ENCODE data around the gene ALDH6A1.
"Not testable (repeated sequence)": the region's sequence is repeated elsewhere in the genome, so short reads cannot be mapped to it uniquely, and the experiment has no call there.

Gene ALDH6A1

DNA sequence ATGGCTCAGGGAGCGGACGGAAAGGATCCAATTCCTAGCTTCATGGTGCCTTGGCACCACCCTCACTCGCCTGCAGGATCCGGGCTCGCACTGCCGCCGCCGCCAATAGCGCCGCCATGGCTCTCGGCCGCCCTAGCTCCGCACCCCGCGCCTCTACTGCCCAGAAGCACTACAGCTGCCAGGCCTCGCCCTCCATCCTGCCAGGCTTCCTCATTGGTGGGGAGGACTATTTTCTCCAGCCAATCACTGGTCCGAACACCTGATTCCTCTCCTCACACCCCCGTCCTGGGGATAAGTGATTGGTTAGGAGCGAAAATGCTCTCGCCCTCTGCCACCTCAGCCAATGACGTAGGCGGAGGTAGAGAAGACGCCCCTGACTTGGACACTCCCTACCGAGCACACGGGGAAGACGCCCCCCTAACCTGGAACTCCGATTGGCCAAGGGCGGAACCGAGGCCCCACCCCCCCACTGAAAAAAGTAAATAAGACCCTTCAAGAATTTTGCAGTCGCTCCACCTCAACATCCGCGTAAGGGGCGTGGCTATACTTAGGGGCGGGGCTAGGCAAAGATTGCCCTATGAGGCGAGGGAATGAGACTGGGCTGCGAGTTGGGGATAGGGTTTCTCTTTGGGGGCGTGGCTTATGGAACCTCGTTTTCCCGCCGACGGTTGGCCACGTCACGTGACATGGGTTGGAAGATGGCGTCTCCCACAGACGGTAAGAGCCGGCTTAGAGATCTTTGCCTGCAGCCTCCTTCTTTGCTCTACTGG, at the start of gene ALDH6A1, which contains the start of gene LIN52:
Gene ALDH6A1, minus strand, starts transcription at position 177 of the 770 bp plus-strand sequence. Its CDS starts 59 bp downstream, at position 118.
Gene LIN52, plus strand, starts transcription at position 680 of the 770 bp plus-strand sequence. Its CDS starts 19 bp downstream, at position 699.
- peak; percentile 99 to 100 for DNase-seq

DNA sequence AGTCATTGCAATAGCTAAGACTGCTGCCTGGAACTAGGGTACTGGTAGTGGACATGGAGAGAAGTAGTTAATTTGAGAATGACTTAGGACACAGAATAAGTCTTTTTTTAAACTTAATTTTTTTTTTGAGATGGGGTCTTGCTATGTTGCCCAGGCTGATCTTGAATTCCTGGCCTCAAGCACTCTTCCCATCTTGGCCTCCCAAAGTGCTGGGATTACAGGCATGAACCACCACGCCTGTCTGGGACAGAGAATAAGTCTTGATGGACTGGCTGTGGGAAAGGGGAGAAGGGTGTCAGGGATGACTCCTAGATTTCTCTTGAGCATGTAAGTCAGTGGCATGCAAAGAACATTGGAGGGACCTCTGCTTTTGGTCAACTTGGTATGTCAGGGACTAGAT, 43.4 kb upstream of the ALDH6A1 start:
- DNase-seq, result no peak

DNA sequence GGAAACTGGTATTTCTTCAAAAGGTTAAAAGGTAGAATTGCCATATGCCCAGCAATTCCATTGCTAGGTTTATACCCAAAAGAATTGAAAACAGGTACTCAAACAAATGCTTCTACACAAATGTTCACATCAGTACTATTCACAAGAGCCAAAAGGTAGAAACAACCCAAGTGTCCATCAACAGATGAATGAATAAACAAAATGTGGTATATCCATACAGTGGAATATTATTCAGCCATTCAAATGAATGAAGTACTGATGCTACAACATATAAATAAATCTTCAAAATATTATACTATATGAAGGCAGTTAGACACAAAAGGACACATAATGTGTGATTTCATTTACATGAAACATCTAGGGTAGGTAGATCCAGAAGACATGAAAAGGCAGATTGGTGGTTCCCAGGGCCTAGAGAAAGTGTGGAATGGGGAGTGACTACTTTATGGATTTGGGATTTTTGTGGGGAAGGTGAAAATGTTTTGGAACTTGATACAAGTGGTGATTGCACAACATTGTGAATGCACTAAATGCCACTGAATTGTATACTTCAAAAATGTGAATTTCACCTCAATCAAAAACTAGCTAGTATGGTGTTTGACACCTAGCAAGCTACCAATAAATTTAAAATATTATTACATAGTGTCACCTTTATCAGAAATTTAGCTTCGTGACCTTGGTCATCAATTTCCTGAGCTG, 42.2 kb upstream of the ALDH6A1 start:
- DNase-seq, result no peak

DNA sequence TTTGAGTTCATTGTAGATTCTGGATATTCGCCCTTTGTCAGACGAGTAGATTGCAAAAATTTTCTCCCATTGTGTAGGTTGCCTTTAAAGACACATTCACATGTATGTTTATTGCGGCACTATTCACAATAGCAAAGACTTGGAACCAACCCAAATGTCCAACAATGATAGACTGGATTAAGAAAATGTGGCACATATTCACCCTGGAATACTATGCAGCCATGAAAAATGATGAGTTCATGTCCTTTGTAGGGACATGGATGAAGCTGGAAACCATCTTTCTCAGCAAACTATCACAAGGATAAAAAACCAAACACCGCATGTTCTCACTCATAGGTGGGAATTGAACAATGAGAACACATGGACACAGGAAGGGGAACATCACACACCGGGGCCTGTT, 41.2 kb upstream of the ALDH6A1 start:
- DNase-seq, result not testable (repeated sequence)

DNA sequence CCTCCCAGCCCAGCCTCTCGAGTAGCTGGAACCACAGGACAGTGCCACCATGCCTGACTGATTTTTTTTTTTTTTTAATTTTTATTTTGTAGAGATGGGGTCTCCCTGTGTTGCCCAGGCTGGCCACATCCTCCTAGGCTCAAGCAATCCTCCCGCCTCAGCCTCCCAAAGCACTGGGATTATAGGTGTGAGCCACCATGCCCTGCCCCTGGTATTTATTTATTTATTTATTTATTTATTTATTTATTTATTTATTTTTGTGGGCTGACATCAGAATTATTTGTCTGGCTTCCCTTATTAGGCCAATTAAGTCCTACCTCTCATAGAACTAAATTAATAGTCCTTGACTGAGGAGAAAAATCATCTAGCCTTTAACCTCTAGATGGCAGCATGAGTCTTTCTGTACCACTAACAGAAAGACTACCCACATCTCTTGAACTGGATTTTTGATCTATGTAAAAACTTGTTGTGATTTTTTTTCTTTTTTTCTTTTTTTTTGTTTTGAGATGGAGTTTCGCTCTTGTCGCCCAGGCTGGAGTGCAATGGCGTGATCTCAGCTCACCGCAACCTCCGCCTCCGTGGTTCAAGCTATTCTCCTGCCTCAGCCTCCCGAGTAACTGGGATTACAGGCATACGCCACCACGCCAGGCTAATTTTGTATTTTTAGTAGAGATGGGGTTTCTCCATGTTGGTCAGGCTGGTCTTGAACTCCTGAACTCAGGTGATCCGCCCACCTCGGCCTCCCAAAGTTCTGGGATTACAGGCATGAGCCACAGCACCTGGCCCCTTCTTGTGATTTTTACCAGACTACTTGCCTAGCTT, 27.4 kb upstream of the ALDH6A1 start:
- peak in 1 of 2 experiments; percentile 43 for DNase-seq

DNA sequence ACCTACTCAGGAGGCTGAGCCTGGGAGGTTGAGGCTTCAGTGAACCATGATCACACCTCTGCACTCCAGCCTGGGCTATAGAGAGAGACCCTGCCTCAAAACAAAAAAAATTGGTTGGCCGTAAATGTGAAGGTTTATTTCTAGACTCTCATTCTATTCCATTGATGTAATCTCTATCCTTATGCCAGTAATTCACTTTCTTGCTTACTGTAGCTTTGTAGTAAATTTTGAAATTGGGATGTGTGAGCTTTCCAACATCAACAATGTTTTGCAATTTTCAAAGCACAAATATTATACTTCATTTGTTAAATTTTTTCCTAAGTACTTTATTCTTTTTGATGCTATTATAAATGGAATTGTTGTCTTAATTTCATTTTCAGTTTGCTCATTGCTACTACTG, 25.1 kb upstream of the ALDH6A1 start:
- no peak for DNase-seq

DNA sequence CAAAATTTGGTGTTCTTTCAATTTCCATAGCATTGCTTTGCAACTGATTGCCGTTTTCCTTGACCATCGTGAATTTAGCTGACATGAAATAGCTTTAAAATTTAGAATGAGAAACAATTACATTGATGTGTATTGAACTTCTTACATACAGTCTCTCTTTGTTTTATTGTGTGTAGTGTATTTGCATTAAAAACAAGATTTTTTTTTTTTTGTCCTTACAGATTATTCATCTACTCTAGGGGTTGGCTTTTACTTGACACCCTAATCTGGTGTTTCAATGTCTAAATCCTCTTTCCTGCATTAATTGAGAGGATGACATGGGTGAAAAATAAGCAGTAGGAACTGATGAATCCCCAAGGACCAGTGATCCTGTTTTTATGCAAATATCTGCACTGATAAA, 21.1 kb upstream of the ALDH6A1 start:
- DNase-seq, result no peak

DNA sequence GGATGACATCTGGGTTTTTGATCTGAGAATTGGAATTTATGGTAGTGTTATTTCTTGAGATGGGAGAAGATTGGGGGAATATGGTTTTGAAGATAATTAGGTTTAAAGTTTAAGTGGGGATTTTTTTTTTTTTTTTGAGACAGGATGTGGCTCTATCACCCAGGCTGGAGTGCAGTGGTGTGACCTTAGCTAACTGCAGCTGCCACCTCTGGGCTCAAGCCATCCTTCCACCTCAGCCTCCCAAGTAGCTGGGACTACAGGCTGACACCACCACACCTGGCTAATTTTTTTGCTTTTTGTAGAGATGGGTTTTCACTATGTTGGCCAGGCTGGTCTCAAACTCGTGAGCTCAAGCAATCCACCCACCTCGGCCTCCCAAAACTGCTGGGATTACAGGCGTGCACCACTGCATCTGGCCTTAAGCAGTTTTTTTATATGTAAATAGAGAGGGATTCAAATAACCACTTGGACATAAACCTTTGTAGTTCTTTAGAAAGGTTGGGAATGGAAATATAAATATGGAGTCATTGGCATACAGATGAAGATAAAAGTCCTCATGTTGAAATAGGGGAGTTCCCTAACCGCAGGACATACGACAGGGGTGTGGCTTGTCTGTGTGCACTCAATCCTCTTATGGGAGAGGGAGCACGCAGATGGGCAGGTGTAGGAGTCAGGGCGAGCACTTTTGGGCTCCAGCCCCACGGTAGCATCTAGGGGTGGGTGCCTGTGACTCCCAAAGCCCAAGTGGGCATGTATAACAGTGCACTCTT, 5.2 kb upstream of the ALDH6A1 start:
- DNase-seq, result no peak

DNA sequence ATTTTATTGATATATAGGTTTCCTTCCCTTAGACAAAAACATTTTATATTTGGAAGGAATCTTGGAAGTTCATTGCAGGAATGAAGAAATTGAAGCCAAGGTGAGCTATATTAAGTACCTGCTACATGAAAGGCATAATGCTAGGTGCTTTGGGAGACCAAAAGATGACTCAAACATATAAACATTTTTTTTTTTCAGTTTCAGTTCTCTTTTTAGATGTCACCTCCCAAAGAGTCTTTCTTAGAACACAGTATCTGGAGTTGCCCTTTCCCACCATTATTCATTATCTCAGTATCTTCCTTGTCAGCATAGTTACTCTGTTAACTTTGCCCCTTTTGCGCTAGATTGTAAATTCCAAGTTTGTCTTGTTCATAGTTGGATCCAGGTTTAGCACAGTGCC, 1.6 kb upstream of the ALDH6A1 start:
- DNase-seq, result no peak

DNA sequence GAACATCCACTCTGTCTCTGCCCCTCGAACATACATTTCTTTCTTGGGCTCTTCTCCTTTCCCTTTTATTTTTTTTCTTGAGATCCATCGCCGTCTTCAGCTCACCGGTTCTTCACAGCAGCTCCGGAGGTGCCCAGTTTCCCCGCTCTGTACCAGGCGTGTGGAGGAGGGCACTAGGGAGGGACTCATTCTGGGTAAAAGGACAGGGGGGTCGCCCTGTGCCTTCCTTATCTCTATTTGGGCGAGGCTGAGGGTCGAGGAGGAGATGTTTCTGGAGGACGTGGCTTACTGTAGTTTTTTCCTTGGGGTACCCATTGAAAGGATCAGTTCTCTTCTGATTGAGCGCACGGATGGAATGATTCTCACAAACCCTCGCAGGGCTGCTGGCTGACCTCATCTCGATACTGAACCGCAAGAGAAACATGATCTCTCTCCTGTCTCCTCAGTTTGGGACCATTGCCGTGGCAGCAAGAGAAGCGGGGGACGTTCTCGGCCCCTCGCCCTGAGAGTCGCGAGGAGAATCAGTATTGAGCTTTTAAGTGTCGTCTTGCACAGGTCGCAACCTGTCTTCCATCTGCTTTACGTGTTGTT, 889 bp upstream of the ALDH6A1 start:
- peak in 1 of 2 experiments; percentile 30 for DNase-seq

DNA sequence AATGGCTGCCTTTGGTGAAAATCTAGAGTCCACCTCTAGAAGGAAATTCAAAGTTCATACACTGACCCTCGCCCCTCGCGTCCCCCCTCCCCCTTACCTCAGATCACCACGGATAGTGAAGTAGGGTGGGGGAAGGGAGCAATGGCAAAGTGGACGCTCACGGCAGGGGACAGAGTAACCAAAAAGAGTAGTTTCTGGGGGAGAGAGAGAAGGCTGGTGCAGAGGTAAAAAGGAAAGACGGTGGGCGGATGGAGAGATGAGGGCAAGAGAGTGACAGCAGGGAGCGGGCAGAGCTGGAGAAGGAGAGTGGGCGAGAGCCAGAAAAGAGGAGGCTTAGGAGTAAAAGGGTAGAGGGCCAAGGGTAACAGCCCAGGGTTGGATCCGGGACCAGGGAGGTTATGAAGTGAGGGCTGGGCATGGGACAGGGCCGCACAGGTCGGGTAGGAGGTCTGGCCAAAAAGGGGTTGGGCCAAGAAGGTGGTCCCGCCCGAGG, 423 bp downstream of the ALDH6A1 start:
- no peak for DNase-seq

DNA sequence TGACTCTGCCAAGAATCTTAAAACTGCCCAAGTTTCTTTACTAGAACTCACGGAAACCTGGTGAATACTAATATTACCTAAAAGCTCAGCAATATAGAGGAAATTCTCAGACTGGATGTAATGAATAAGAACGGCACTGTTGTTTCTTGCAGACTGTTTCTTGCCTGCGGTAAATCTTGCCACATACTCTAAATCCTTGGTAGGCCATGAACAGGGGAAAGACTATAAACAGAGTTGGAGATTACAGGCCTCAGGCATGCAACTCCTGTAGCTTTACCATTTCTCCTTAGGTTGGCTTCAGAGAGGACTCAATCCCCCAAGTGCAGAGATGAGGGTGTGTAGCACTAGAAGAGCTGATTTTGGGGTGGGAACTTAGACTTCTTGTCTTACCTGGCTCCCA, 1.1 kb downstream of the ALDH6A1 start:
- DNase-seq, result no peak

DNA sequence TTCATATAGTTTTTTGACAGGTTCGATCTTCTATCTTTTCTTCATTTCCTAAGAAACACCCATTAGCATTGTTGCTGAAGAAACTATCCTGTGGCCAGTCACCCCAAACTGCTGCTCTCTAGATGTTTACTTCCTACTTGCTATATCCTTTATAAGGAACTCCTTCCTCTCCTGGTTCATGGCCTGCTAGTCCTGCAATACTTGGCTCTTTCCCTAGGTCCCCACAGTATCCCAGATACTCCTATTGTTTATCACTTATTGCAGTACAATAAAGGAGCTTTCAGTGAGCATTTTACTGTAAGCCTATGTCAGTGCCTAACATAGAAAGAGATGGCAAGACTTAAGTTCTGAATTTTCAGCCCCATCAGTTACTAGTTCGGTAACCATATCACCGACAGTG, 2.8 kb downstream of the ALDH6A1 start:
- no peak for DNase-seq

DNA sequence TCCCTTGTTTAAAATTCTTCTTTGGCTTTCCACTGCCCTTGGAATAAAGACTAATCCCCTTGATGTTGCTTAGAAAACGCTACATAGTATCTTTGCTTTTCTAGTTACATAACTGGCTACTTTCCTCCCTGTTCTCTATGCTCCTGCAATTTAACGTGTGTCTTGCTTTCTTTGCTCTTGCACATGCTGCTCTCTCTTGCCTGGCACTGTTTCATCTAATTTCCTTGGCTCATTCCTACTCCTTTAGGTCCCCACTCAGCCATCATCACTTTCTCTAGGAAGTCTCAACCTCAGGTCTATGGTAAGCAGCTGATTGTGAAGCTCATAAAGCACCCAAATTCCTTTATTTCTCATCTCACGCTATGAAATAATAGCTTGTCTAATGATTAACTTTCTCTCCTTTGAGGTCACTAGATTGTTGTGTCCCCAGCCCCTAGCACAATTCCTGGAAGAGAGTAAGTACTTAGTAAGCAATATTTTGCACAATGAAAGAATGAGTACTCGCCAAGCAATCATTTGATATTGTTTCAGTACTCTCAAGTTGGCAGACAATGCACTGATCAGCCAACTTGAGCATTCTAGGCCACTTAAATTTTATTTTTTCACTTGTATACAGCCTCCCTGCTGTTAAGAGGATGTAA, 3.3 kb downstream of the ALDH6A1 start:
- DNase-seq, result no peak

DNA sequence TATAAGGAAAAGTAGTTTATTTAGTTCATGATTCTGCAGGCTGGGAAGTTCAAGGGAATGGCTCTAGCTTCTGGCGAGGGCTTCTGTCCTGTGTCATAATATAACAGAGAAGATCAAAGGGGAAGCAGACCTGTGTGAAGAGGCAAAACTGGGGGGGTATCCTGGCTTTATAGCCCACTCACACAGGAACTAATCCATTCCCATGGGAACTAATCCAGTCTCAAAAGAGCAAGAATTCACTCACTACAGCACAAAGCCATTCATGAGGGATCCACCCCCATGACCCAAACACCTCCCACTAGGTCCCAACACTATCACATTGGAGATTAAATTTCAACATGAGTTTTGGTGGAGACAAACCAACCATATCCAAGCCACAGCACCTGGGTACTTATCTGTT, 6.9 kb downstream of the ALDH6A1 start:
- no peak for DNase-seq

DNA sequence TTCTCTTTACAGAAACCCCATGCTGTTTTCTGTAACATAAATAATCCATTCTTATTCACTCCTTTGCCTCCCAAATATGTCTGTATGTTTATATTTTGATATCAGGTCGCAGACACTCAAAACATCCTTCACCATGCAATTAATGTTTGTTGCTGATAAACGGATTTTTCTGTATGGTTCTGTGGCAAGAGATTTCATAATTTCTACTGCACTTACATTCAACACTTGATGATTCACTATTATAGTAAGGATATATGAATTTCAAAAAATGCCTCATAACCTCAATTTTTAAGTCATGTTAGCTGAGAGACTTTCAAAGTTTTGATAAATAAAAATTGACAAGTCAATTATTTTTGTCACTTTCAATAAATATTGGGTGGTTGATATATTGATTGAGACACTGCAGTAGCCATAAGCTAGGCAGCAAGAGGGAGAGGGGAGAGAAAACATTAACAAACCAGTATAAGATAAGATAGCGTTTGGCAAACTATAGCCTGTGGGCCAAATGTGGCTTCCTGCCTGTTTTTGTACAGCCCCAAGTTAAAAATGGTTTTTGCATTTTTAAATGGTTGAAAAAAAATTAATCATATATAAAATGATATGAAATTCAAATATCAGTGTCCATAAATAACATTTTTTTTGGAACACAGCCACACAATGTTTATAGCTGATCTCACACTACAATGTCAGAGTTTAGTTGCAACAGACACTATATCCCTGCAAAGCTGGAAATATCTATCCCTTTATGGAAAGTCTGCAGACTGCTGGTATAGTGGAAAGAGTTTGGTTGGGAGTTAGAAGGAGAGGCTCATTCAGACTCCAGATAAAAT, 18.3 kb downstream of the ALDH6A1 start:
- no peak for DNase-seq

DNA sequence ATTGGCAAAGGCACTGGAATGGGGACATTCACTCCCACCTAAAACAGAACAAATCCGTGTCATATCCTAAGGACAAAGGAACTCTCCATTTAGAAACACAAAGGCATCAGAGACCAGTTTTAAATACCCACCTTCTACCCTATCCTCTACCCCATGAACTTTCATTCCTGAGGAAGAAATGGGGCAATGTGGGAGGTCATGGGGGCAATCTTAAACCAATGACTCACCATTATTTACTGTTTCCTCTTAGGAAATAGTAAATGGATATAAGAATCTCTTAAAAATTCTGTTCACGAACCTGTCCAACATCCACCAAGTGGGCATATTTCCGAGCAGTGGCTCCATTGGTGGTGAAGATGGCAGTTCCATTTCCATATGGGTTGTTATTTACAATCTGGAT, 19.4 kb downstream of the ALDH6A1 start:
- no peak for DNase-seq

DNA sequence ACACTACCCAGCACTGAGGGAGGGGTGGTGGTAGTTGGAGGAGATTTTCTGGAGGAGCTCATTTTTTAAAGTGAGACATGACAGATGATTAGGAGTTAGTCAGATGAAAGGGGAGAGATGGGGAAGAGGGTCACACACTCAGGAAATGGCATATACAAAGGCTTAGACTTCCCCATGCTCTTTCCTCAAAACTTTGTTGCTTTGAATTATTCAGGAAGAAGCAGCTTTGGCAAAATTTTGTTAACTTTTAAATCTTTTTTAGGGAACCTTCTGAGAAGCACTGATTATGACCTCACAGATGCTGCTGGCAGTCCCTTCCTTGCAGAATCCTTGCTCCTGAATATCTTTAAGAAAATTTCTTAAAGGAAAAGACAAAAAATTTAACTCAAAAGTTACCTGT, 19.8 kb downstream of the ALDH6A1 start:
- no peak for DNase-seq

DNA sequence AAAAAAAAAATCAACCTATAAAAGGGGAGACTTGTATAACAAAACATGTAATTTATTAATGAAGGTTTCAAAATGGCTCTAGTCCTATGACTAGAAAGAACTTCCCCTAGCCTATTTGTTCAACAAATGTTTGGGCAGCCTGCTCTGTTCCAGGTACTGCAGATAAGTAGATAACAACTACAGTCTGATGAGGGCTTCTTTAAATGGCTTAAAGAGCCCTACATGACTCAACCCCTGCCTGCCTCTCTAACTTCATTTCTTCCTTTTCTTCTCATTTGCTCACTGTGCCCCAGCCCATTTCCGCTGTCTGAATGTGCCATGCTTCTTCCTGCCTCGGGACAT, 21.5 kb downstream of the ALDH6A1 start:
- DNase-seq, result no peak

DNA sequence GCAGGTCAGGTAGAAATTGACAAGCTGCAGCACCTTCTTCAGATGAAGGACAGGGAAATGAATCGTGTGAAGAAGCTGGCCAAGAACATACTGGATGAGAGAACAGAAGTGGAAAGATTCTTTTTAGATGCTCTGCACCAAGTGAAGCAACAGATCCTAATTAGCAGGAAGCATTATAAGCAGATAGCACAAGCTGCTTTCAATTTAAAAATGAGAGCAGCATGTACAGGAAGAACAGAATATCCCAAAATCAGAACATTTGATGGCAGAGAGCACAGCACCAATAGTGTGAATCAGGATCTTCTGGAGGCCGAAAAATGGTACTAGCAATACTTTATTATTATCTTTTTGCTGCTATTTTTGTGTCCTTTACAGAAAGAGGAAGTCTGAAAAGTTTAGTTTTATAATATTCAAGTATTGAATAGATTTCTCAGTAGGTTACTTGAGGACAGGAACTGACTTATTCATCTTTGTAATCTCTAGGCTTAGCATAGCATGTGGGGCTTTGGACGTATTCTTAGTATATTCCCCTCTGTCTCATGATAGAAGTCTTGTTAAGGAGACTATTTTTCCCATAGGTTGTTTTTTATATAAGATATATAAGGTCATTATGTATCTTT, 34.3 kb downstream of the ALDH6A1 start:
- DNase-seq, result no peak
